Prostate gland (tissue), 2 donors: ENCODE measurements around the gene SLC12A6.

Experiments
- POLR2A ChIP-seq: fragments of 450-650 bp; IDR thresholded peaks from one replicate; pipeline ENCODE4 v1.6.1; 2016; ENCODE audit warnings: antibody characterized with exemption, mild to moderate bottlenecking
- TF ChIP-seq, protein P1 (sequence below), 4 experiments: fragments of 200-600 bp in 2 of 4; fragments of 450-650 bp in 2 of 4; sonication (generic) in 2 of 4; IDR thresholded peaks; 1 replicate in 3 of 4; 2 replicates in 1 of 4; pipeline ENCODE4 v1.5.1; 2016 to 2019; ENCODE audit warnings: antibody characterized with exemption in 4 of 4, mild to moderate bottlenecking in 2 of 4, moderate library complexity in 2 of 4

GRCh38 chr15:34342737-34343575 is 5.4 kb upstream of the SLC12A6 start, which contains the start of the genes NOP10 and NUTM1:
- TF ChIP-seq, protein P1, sequence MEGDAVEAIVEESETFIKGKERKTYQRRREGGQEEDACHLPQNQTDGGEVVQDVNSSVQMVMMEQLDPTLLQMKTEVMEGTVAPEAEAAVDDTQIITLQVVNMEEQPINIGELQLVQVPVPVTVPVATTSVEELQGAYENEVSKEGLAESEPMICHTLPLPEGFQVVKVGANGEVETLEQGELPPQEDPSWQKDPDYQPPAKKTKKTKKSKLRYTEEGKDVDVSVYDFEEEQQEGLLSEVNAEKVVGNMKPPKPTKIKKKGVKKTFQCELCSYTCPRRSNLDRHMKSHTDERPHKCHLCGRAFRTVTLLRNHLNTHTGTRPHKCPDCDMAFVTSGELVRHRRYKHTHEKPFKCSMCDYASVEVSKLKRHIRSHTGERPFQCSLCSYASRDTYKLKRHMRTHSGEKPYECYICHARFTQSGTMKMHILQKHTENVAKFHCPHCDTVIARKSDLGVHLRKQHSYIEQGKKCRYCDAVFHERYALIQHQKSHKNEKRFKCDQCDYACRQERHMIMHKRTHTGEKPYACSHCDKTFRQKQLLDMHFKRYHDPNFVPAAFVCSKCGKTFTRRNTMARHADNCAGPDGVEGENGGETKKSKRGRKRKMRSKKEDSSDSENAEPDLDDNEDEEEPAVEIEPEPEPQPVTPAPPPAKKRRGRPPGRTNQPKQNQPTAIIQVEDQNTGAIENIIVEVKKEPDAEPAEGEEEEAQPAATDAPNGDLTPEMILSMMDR (IDR thresholded peaks at IDR 0.05): peak; percentile 93 to 98 (median 96)
- peak; percentile 68 for TF ChIP-seq POLR2A
